GM12892 (cell line): ENCODE measurements around the gene CDC73.

ENCODE experiments used
- POLR2A ChIP-seq: IDR thresholded peaks from 2 replicates; pipeline ENCODE4 v1.6.1; 2011; ENCODE audit warnings: low read depth, low read length, control low read depth
- POLR2AphosphoS5 ChIP-seq: IDR thresholded peaks from 2 replicates; pipeline ENCODE4 v1.6.1; 2011; ENCODE audit warnings: low read depth, low read length, control low read depth
- TAF1 ChIP-seq: IDR thresholded peaks from 2 replicates; pipeline ENCODE4 v1.6.1; 2011; ENCODE audit warnings: low read depth, mild to moderate bottlenecking, control low read depth, low read length, borderline replicate concordance

DNA sequence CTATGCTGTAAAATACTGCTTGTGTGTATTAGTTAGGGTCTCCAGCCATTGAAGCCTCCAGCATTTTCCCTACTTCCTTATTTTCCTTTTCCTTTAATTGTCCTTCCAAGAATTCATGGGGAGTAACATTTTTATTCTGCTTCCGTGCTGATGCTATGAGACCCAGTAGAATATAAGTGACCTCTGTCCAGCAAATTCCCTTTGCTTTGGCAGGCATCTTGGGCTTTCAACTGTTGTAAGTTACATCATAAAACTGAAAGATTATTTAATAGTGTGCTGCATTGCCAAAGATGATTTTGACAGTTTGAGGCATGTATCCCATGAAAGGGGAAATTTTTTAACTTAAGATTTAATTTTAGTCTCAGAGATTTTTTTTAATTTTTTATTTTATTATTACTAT lies 112.7 kb downstream of the CDC73 start:
- TF ChIP-seq POLR2A: no peak
- TF ChIP-seq POLR2AphosphoS5: no peak
- no peak for TF ChIP-seq TAF1
